IPS-20b (cell line): Measurements from ENCODE around the gene PPP1R14C.

Experiments used
- H3K27ac ChIP-seq: one replicate; pipeline ENCODE4 v1.5.1; 2013; ENCODE audit warnings: low read length
- H3K27me3 ChIP-seq: 2 replicates; pipeline ENCODE4 v1.6.1; 2013; ENCODE audit warnings: mild to moderate bottlenecking, low read length, inconsistent platforms; ENCODE audit not compliant: insufficient read depth
- H3K36me3 ChIP-seq: 2 replicates; pipeline ENCODE4 v1.6.1; 2013; ENCODE audit warnings: low read depth, mild to moderate bottlenecking, inconsistent platforms, low read length, moderate library complexity; ENCODE audit not compliant: insufficient read depth
- H3K4me1 ChIP-seq: 2 replicates; pipeline ENCODE4 v1.6.1; 2013; ENCODE audit warnings: mild to moderate bottlenecking, control low read depth, inconsistent platforms, low read length, moderate library complexity; ENCODE audit not compliant: insufficient read depth
- H3K4me3 ChIP-seq: 2 replicates; pipeline ENCODE4 v1.5.1; 2013; ENCODE audit warnings: mild to moderate bottlenecking, low read length, inconsistent platforms
- H3K9ac ChIP-seq: 2 replicates; pipeline ENCODE4 v1.6.1; 2013; ENCODE audit warnings: low read depth, mild to moderate bottlenecking, inconsistent platforms, low read length, moderate library complexity
- H3K9me3 ChIP-seq: 2 replicates; pipeline ENCODE4 v1.6.1; 2013; ENCODE audit warnings: mild to moderate bottlenecking, low read depth, low read length, inconsistent platforms; ENCODE audit not compliant: insufficient read depth

PPP1R14C gene

DNA sequence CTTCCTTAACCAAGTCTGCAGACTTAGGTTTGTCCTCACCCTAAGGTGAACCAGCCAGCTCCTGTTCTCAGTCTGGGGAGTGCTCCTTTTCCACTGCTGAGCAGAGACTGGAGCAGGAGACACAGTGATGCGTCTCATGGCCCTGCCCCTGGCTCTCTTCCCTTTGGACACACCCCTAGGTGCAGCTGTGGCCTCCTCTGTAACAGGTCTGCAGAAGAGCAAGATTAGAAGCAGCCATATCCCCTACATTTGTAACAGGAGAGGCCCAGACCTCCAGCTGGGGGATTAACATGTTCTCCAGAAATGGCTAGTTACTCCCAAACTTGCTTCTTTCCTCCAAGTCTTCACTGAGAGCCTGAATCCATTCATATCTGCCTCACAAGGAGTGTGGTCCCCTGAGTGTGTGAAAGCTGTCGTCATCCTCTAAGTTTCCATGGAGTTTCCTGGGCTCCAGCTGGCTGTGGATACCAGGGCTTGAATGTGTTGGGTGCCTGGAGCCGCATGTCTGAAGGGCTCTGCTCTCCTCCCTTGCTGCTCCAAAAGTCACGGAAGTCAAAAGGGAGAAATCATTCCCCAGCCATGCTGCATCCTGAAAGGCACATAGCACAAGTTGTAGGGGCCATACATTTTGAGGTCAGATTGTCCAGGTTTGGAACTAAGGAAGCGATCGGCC lies 57.7 kb downstream of the PPP1R14C start:
- H3K9ac ChIP-seq = no peak overlapping the region
- no peak overlapping the region for H3K4me3 ChIP-seq
- no peaks in the 10 kb centered on the region for H3K36me3 ChIP-seq
- H3K9me3 ChIP-seq = no peaks in the 10 kb centered on the region
- H3K4me1 ChIP-seq = no peaks in the 10 kb centered on the region
- H3K27me3 ChIP-seq = no peaks in the 10 kb centered on the region
- H3K27ac ChIP-seq = no peak overlapping the region

DNA sequence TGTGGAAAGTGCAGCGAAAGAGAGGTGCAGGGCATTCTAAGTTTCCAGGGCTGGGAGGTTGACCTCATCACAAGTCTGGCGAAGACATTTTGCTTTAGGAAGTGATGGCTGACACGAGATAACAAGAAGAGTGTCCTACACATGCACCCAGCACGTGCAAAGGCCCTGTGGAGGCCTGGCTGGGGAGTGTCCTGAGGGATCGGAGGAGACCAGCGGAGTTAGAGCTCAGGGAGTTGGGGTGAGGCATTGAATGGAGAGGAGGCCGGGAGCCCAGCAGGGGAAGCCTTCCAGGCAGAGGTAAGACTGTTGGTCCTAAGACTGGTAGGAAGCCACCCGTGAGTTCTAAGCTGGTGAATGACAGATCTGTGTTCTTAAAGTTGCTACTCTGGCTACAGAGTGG lies 58.4 kb downstream of the PPP1R14C start:
- Histone ChIP-seq H3K36me3 (no peaks in the 10 kb centered on the region), H3K9me3 (no peaks in the 10 kb centered on the region), H3K27me3 (no peaks in the 10 kb centered on the region), H3K4me3 (no peak overlapping the region), H3K9ac (no peak overlapping the region), H3K4me1 (no peaks in the 10 kb centered on the region), H3K27ac (no peak overlapping the region)

DNA sequence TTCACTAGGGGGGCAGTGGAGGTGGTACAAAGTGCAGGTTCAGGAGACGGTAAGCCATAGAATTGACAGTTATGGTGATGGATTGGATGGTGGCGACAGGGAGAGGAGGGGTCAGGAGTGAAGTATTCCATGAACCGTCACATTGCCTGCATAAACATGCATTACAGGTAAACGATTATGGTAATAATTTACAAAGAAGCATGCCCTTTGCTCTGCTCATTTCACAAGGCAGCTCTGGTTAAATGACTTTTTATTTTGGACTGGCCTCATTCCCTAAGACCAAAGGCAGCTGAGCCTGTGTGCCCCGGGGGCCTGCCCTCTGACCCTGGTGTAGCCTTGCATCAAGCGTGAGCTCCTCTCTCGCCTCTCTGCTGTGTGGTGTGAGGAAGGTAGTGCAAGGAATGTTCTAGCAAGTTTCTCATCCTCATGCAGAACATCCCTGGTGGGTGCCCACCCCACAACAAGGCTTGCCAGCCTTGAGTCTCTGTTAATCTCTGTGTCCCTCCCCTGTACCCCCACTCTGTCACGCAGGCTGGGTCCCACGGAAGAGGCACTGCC lies 59.0 kb downstream of the PPP1R14C start:
- Histone ChIP-seq H3K27me3 (no peaks in the 10 kb centered on the region), H3K4me3 (no peak overlapping the region), H3K9me3 (no peaks in the 10 kb centered on the region), H3K9ac (no peak overlapping the region), H3K36me3 (no peaks in the 10 kb centered on the region), H3K27ac (no peak overlapping the region), H3K4me1 (no peaks in the 10 kb centered on the region)

DNA sequence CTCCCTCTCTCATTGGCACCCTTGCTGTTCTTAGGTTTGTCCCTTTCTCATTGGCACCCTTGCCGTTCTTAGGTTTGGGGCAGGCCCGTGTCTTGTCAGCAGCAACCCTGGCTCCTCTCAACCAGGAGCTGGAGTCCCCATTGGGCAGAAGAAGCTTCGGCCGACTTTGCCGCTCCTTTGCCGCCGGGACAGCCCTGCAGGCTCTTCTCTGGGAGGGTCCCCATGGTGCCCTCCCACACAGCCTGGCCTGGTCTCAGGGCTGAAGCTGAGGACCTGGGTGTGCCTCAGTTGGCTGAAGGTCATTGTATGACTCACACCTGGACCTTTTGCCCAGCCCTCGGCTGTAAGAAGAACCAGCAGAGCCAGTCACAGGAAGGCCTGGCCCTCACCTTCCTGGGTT lies 59.6 kb downstream of the PPP1R14C start:
- Histone ChIP-seq H3K27me3 (no peaks in the 10 kb centered on the region), H3K4me1 (no peaks in the 10 kb centered on the region), H3K36me3 (no peaks in the 10 kb centered on the region), H3K9me3 (no peaks in the 10 kb centered on the region), H3K27ac (no peak overlapping the region), H3K9ac (no peak overlapping the region), H3K4me3 (no peak overlapping the region)

DNA sequence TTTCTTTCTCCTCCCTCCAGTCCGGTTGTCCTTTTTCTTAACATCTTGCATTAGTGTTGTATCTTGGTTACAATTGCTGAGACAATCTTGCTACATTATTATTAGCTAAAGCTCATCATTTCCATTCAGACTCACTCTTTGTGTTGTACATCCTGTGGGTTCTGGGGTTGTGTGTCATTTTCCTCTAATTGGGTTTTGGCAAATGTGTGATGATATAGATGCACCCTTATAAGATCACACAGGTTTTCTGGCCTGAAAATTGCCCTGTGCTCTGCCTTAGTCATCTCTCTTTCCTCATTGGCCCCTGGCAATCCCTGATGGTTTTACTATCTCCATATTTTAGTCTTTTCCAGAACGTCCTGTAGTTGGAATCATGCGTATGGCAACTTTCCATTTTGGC lies 60.1 kb downstream of the PPP1R14C start:
- Histone ChIP-seq H3K9ac (no peak overlapping the region), H3K9me3 (no peaks in the 10 kb centered on the region), H3K27ac (no peak overlapping the region)

DNA sequence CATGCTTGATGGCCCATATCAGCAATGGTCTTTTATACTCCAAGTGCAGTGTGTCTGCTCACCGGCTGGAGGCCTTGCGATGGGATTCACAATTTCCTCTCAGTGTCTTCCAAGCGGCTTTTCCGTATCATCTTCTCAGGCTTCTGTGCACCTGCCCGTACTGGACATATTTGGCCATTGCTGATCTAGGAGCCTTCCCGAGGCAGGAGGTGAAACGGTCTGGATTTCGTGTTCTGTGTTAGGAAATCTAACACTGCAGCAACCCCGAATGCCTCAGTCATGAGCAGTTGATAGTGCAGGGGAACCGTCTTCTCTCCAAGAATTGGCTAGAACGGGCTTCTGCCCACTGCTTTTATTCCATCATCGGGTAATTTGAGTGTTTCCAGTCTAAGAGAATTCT lies 60.5 kb downstream of the PPP1R14C start:
- no peaks in the 10 kb centered on the region for H3K27me3 ChIP-seq
- no peaks in the 10 kb centered on the region for H3K9me3 ChIP-seq
- H3K9ac ChIP-seq = no peak overlapping the region
- no peak overlapping the region for H3K4me3 ChIP-seq
- H3K27ac ChIP-seq = no peak overlapping the region
- H3K36me3 ChIP-seq = no peaks in the 10 kb centered on the region
- no peaks in the 10 kb centered on the region for H3K4me1 ChIP-seq

More for the DNA sequence above, 60.1 kb downstream of the PPP1R14C start:
- H3K4me1 ChIP-seq = no peaks in the 10 kb centered on the region
- H3K27me3 ChIP-seq = no peaks in the 10 kb centered on the region
- no peaks in the 10 kb centered on the region for H3K36me3 ChIP-seq
- H3K4me3 ChIP-seq = no peak overlapping the region

DNA sequence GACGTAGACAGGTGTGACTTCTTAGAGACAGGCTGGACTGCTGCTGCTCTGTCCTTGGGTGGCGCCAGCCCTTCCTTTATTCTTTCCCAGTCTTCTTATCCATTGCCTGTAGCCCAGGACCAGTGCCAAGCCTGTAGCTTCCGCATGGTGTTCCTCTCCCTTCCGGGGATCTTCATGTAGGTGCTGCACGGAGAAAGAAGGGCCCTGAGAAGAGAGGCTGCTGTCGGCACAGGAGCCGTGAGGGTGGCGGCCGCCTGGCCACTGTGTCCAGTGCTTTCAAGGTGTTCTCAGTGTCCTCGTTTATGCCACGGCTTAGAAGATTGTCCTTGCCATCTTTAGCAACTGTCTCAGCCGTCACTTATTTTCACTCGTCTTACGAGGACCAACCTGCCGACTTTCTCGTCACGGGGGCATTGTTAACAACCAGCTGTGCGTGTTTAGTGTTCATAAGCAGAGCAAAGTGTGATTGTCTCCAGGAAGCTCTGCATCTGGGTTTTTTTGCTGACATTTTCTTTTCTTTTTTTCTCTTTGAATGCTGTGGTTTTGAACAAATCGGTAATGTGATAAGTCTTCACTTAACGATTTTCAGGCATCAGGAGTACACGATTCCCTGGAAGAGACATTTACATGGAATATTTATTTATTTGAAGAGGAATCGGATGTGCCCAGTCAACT lies 61.2 kb downstream of the PPP1R14C start:
- Histone ChIP-seq H3K9ac (no peak overlapping the region), H3K36me3 (no peaks in the 10 kb centered on the region), H3K4me3 (no peak overlapping the region), H3K9me3 (no peaks in the 10 kb centered on the region), H3K27me3 (no peaks in the 10 kb centered on the region), H3K27ac (no peak overlapping the region), H3K4me1 (no peaks in the 10 kb centered on the region)

DNA sequence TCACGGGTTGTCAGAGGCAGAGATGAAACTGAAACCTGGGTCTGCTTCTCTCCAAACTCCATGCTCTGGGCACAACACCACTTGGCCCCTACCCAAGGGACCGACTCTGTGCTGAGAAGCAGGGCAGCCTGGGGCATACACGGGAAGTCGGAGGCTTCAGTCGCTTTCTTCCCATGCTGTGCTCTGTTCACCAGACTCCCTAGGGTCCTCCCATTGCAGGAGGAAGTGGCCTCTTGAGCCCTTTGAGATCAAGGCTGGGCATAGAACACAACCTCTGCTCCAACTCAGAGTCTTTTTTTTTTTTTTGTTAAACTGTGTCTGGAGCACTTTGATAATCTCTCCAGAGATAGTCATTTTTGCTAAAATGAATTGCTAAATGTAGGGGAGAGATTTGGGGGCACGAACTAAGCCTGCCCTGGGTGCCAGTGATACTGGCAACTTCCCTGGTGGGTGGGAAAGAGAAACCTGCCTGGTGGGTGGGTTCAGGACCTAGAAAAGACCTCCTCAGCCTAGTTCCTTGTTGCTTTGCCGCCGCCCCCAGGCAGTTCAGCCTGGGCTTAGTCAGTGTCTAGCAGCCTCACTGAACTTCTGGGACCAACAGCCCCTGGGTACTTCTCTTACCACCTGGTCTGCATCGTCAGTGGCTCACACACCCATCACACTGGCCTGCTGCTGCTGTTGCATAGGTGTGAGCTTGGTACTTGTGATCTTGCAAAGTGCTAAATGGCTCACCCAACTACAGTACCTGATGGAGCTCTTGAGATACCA lies 62.0 kb downstream of the PPP1R14C start:
- H3K4me1 ChIP-seq = no peaks in the 10 kb centered on the region
- H3K27me3 ChIP-seq = no peaks in the 10 kb centered on the region
- H3K27ac ChIP-seq = no peak overlapping the region
- H3K9me3 ChIP-seq = no peaks in the 10 kb centered on the region
- no peak overlapping the region for H3K9ac ChIP-seq
- no peak overlapping the region for H3K4me3 ChIP-seq
- H3K36me3 ChIP-seq = no peaks in the 10 kb centered on the region

DNA sequence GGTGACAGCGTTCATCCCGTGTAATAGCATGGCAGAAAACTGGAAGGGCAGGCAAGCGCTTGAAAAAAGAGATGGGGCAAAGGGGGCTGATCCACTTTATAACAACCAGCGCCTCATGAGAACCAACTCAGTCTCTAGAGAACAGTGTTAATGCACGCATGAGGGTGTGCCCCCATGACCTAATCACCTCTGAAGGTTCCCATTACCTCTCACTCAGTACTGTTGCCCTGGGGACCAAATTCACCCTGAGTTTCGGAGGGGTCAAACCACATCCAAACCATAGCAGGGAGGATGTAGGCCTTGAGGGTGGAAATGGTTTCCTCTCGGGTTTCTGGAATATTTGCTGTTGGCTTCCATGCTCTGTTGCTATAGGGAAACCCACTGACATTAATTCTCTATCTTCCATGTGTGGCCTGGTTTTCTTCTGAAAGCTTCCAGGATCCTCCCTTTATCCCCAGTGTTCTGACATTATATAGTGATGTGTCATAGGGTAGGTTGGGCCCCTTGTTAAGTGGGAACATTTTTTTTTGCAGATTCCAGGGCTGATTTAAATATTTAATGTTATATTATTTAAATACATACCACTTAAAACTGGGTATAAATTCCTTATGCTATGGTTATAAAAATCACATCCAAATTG lies 65.2 kb downstream of the PPP1R14C start:
- Histone ChIP-seq H3K9me3 (no peaks in the 10 kb centered on the region), H3K27ac (no peak overlapping the region), H3K4me1 (0 out of 2 replicates have a peak, but pooled peaks cover 2% of the 10 kb centered on the region), H3K27me3 (no peaks in the 10 kb centered on the region; the same call in 1 of the 2 replicates), H3K4me3 (no peak overlapping the region), H3K9ac (no peak overlapping the region), H3K36me3 (no peaks in the 10 kb centered on the region)

DNA sequence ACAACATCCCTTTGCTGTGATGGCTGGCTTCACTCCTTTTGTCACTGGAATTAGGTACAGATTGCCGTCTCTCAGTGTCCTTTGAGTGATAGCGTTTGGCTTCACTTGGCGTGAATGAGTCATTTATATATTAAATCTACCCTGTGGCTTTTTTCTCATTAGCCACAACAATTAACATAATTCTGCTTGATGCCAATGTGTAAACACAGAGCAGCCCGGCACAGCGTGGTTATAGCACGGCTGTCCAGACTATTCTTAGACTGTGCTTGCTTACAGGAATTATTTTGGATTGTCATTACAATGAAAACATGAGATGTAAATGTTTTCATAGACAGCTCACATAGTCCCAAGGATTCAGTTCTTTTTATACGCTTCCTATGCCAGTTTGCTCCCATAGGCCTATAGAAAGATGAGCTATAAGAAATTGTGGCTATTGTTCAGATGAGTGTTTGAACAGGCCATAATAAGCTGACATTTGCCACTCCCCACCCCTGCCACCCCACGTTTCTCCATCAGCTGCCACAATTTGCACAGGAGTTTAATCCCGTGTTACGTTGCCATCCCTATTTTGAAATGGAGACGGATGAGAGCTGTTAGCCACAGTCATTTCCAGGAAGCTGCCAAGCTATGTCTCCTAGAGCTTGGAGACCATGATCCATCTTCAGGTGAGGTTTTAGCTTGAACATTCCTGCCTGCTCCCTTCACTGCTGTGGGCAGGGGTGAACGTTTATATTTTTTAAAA lies 65.9 kb downstream of the PPP1R14C start:
- Histone ChIP-seq H3K27ac (no peak overlapping the region), H3K4me3 (no peak overlapping the region), H3K36me3 (no peaks in the 10 kb centered on the region), H3K27me3 (no peaks in the 10 kb centered on the region; the same call in 1 of the 2 replicates), H3K9me3 (no peaks in the 10 kb centered on the region), H3K4me1 (0 out of 2 replicates have a peak, but pooled peaks cover 2% of the 10 kb centered on the region), H3K9ac (no peak overlapping the region)

DNA sequence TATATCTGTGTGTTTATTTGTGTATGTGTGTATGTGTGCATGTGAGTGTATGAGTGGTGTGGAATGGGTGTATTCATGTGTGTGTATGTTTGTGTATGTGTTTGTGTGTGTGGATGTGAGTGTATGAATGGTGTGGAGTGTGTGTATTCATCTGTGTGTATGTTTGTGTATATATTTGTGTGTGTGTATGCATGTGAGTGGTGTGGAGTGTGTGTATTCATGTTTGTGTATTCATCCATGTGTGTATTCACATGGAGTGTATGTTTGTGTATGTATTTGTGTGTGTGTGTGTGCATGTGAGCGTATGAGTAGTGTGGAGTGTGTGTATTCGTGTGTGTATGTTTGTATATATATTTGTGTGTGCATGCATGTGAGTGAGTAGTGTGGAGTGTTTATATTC lies 66.6 kb downstream of the PPP1R14C start:
- Histone ChIP-seq H3K4me1 (0 out of 2 replicates have a peak, but pooled peaks cover 2% of the 10 kb centered on the region), H3K9ac (no peak overlapping the region), H3K36me3 (no peaks in the 10 kb centered on the region), H3K27ac (no peak overlapping the region), H3K4me3 (no peak overlapping the region), H3K9me3 (no peaks in the 10 kb centered on the region), H3K27me3 (no peaks in the 10 kb centered on the region; the same call in 1 of the 2 replicates)
